ENCODE measurements around the gene CASP2. TPM values are rescaled to one million over a fixed set of nuclear protein-coding genes. Genes with fewer than 3 reads are reported as not detected.
A peak's percentile ranks its signal among the peaks of the same experiment; 100 is the strongest.

CASP2 gene
- polyA plus RNA-seq, 1 donor (not counting 4 experiments of a cell fraction or from before 2014, with no cell fraction given): 12.8 TPM

DNA sequence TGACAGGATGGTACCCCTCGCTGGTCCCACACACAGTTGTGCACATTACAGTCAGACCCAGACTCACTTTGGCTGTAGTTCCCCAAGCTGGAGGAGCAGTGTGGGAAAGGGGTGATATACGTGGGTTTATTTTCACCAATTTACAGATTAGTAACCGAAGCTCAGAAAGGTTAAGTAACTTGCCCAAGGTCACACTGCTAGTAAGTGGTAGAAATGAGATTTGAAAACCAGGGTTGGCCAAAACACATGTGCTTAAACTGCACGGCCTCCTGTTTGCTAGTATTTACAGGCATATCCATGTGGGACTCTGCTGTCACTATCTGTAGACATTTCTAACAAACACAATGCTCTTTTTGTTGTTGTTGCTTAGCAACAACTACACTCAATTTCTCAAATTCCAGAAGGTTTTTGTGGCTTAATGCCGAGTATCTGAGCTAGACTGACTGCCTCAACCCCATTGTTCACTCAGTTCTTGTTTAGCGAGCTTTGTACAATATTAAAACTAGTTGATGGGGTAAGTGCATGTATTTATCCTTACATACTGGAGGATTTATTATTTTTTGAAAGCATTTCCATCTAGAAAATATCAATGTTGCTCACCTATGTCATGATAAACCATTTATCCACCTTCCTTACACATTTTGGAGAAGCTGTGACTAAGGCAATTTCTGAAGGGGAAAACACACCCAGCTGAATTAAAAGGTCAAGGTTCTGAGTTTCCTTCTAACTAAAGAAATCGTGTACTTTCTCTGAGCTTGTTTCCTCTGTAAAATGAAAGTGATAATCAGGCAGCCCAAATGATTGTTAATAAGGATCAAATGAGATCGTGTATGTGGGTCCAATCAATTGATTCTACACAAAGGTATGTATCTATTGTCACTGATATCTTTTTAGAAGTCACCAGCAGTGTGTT is 8.7 kb upstream of the CASP2 start:
- Histone ChIP-seq H4K20me1 (ENCODE audit: control insufficient read depth, extremely low read depth, insufficient read depth, low read length) (no peaks in the 10 kb centered on the region), H3K9me1 (ENCODE audit: control insufficient read depth, extremely low read depth, insufficient read depth, low read length) (no peaks in the 10 kb centered on the region), H3K4me3 (ENCODE audit: control insufficient read depth in 2 of 3, extremely low read depth in 1 of 3, insufficient read depth in 2 of 3, low read depth in 1 of 3, low read length in 3 of 3) (no peak overlapping the region), H3K4me1 (ENCODE audit: control insufficient read depth, extremely low read depth, insufficient read depth, low read length) (peaks cover 17% of the 10 kb centered on the region), H3K27me3 (ENCODE audit: control insufficient read depth, extremely low read depth, insufficient read depth, low read length) (no peaks in the 10 kb centered on the region), H2AFZ (ENCODE audit: control insufficient read depth, low read length) (peak overlapping the region; percentile 81), H3K9ac (ENCODE audit: control insufficient read depth, extremely low read depth, insufficient read depth, low read length) (no peak overlapping the region), H3K79me2 (ENCODE audit: control insufficient read depth, insufficient read depth, low read length) (no peaks in the 10 kb centered on the region), H3K27ac (ENCODE audit: control insufficient read depth, insufficient read depth, low read length) (peak overlapping the region; percentile 0), H3K36me3 (ENCODE audit: control insufficient read depth in 2 of 2, extremely low read depth in 1 of 2, insufficient read depth in 2 of 2, low read length in 2 of 2) (no peaks in the 10 kb centered on the region), H3K4me2 (ENCODE audit: control insufficient read depth, extremely low read depth, insufficient read depth, low read depth, low read length) (peak overlapping the region; percentile 46), H3K9me3 (ENCODE audit: control insufficient read depth, low read depth, low read length) (no peaks in the 10 kb centered on the region)
- TF ChIP-seq EZH2 (IDR thresholded peaks at IDR 0.05; ENCODE audit: low read length): no peak
- TF ChIP-seq, protein P1, sequence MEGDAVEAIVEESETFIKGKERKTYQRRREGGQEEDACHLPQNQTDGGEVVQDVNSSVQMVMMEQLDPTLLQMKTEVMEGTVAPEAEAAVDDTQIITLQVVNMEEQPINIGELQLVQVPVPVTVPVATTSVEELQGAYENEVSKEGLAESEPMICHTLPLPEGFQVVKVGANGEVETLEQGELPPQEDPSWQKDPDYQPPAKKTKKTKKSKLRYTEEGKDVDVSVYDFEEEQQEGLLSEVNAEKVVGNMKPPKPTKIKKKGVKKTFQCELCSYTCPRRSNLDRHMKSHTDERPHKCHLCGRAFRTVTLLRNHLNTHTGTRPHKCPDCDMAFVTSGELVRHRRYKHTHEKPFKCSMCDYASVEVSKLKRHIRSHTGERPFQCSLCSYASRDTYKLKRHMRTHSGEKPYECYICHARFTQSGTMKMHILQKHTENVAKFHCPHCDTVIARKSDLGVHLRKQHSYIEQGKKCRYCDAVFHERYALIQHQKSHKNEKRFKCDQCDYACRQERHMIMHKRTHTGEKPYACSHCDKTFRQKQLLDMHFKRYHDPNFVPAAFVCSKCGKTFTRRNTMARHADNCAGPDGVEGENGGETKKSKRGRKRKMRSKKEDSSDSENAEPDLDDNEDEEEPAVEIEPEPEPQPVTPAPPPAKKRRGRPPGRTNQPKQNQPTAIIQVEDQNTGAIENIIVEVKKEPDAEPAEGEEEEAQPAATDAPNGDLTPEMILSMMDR (optimal IDR thresholded peaks at IDR 0.05 in 1 of 3, IDR thresholded peaks at IDR 0.05 in 1 of 3, conservative IDR thresholded peaks at IDR 0.05 in 1 of 3; ENCODE audit: extremely low read depth in 1 of 3, insufficient read depth in 2 of 3, low read length in 3 of 3): no peak
- DNase-seq (ENCODE audit: low read depth, low spot score) (no peak), FAIRE-seq (peak; percentile 81)
- dilution Hi-C loops (cut with MboI; ENCODE audit: extremely low pct_ligation_motif_present, low sequenced_read_pairs): no loop called here

DNA sequence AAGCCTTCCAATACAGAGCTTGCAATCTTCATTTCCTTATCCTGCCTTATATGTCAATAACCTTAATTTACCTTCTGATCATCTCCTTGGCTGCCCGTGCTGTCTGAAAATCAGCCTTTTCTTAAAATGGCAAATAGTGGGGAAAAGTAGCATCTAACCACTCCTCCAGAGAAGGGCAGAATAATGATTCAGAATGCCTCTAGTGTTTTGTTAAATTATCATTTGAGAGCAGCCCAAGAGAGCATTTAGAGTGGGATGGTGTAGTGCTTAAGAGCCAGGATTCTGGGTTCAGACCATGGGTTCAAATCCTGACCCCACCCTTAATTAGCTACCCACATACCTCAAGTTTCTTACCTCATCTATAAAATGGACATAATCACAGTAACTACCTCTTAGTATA is 8.0 kb upstream of the CASP2 start:
- no peak for FAIRE-seq
- no peak for DNase-seq (ENCODE audit: low read depth, low spot score)
- no peaks in the 10 kb centered on the region for H3K79me2 ChIP-seq (ENCODE audit: control insufficient read depth, insufficient read depth, low read length)
- peak overlapping the region; percentile 81 for H2AFZ ChIP-seq (ENCODE audit: control insufficient read depth, low read length)
- no peaks in the 10 kb centered on the region for H3K9me3 ChIP-seq (ENCODE audit: control insufficient read depth, low read depth, low read length)
- TF ChIP-seq, protein P1 (optimal IDR thresholded peaks at IDR 0.05 in 1 of 3, IDR thresholded peaks at IDR 0.05 in 1 of 3, conservative IDR thresholded peaks at IDR 0.05 in 1 of 3; ENCODE audit: extremely low read depth in 1 of 3, insufficient read depth in 2 of 3, low read length in 3 of 3): no peak
- dilution Hi-C loops (cut with MboI; ENCODE audit: extremely low pct_ligation_motif_present, low sequenced_read_pairs): no loop called here
- peak overlapping the region; percentile 0 for H3K27ac ChIP-seq (ENCODE audit: control insufficient read depth, insufficient read depth, low read length)
- H4K20me1 ChIP-seq (ENCODE audit: control insufficient read depth, extremely low read depth, insufficient read depth, low read length): no peaks in the 10 kb centered on the region
- H3K9me1 ChIP-seq (ENCODE audit: control insufficient read depth, extremely low read depth, insufficient read depth, low read length): no peaks in the 10 kb centered on the region
- peak overlapping the region; percentile 46 for H3K4me2 ChIP-seq (ENCODE audit: control insufficient read depth, extremely low read depth, insufficient read depth, low read depth, low read length)
- H3K9ac ChIP-seq (ENCODE audit: control insufficient read depth, extremely low read depth, insufficient read depth, low read length): no peak overlapping the region
- no peaks in the 10 kb centered on the region for H3K36me3 ChIP-seq (ENCODE audit: control insufficient read depth in 2 of 2, extremely low read depth in 1 of 2, insufficient read depth in 2 of 2, low read length in 2 of 2)
- no peak overlapping the region for H3K4me3 ChIP-seq (ENCODE audit: control insufficient read depth in 2 of 3, extremely low read depth in 1 of 3, insufficient read depth in 2 of 3, low read depth in 1 of 3, low read length in 3 of 3)
- H3K27me3 ChIP-seq (ENCODE audit: control insufficient read depth, extremely low read depth, insufficient read depth, low read length): no peaks in the 10 kb centered on the region
- peaks cover 25% of the 10 kb centered on the region for H3K4me1 ChIP-seq (ENCODE audit: control insufficient read depth, extremely low read depth, insufficient read depth, low read length)

Data from keratinocyte (primary cell).